Skin epidermis (tissue), 12 donors: ENCODE measurements around the gene OTOF.

Experiments
- H3K27ac ChIP-seq, 21 experiments: fragments of 200-600 bp; sonication (generic) in 11 of 21; one replicate each; pipeline ENCODE4 v1.5.0; 2020; ENCODE audit warnings: mild to moderate bottlenecking in 3 of 21, inconsistent platforms in 2 of 21, moderate library complexity in 2 of 21
- H3K4me3 ChIP-seq, 7 experiments: fragments of 200-600 bp; sonication (generic) in 2 of 7; one replicate each; pipeline ENCODE4 v1.5.0; 2020; ENCODE audit warnings: inconsistent platforms in 2 of 7, mild to moderate bottlenecking in 2 of 7, moderate library complexity in 1 of 7

The OTOF gene

DNA sequence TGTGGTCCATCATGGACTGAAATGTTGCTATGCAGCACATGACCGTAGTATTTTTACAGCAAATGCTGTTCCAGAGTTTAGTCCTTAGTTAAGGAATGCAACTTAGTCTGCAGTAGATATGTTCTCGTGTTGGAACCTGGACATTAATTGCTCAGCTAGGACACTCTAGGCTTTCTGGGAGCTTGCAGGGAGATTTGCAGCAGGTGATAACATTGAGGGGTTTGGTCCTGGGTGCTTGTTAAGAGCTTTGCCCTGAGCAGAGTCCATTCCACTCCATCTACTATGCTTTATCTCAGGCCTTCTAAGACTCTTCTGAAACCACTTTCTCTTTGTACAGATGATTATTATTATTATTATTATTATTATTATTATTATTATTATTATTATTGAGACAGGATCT is 49.1 kb downstream of the OTOF start:
- Histone ChIP-seq H3K27ac (no peak overlapping the region), H3K4me3 (no peak overlapping the region)

DNA sequence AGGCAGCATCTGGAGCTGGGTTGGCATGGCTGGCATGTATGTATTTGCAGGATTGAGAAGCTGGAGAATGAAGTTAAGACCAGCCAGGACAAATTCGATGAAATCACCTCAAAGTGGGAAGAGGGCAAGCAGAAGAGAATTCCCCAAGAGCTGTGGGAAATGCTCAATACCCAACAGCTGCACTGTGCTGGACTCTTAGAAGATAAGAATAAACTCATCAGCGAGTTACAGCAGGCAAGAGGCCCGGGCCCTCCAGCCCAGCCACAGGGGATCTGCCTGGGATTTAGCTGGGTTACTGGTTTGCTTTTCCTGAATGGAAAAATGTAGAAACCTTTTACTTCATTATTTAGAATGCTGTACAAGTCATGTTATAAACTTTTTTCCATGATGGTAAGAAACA is 53.7 kb downstream of the OTOF start:
- no peak overlapping the region for H3K27ac ChIP-seq
- H3K4me3 ChIP-seq: no peak overlapping the region

- Histone ChIP-seq H3K4me3 (no peak overlapping the region), H3K27ac (no peak overlapping the region)
These were observed 54.2 kb downstream of the OTOF start for GRCh38 chr2:26423750-26424149.

DNA sequence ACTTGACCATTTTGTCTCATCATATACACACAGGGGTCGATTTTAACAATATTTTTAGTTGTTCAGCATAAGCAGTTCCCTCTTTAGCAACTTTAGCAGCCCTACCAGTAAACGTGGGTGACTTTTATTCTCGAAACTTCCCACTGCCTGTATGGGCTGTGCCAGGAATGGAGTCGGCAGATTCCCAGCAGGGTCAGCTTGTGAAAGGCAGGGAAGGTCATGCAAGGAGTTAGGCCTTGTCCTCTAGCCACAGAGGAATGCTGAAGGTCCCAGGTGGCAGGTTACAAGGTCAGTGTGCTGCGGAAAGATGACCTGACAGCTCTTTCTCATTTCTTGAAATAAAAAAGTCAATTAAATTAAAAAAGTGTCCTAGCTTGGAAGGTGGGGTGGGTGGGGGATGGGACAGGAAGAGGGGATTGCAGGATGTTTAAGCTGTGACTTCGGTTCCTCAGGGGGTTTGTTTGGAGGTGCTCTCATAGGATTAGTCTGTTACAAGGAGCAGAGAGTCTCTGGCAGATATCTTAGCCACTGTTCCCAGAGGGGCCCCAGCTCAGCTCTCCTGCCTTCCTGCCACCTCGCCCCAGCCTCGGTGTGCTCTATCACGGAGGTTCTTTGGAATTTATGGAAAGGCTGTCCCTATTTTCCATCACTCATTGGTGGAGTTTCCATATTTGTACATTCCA is 54.8 kb downstream of the OTOF start:
- Histone ChIP-seq H3K27ac (no peak overlapping the region), H3K4me3 (no peak overlapping the region)

GRCh38 chr2:26421961-26422360 is 56.0 kb downstream of the OTOF start:
- Histone ChIP-seq H3K27ac (no peak overlapping the region), H3K4me3 (no peak overlapping the region)

- no peak overlapping the region for H3K4me3 ChIP-seq
- no peak overlapping the region for H3K27ac ChIP-seq
These were observed 63.6 kb downstream of the OTOF start for GRCh38 chr2:26414311-26414710.

DNA sequence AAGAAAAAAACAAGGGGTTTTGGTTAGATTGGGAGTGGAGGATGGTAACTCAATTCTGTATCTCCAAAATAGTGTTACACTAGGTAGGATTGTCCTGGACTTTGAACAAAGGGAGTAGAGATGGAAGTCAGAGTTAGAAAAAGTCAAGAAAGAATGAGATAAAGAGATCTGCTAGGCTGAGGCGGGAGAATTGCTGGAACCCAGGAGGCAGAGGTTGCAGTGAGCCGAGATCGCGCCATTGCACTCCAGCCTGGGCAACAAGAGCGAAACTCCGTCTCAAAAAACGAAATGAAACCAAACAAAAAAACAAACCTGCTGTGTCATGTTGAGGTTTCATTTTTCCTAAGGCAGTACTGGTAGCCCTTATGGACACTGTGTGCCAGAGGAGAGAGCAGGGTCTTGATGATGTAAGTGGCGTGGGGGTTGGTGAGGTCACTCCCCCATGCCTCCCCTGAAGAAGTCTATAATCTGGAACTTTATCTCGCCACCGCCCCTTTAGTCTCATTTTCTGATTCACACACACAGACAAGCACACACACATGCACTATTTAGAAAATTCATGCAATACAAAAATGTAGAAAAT is 65.7 kb downstream of the OTOF start:
- H3K27ac ChIP-seq: peak overlapping the region in 4 of 21 experiments; percentile 10 to 59 (median 42)
- peak overlapping the region in 3 of 7 experiments; percentile 6 to 22 (median 7) for H3K4me3 ChIP-seq

- no peak overlapping the region for H3K27ac ChIP-seq
- H3K4me3 ChIP-seq: no peak overlapping the region
These were observed 66.5 kb downstream of the OTOF start for GRCh38 chr2:26411419-26411818.

GRCh38 chr2:26410764-26411243 is 67.1 kb downstream of the OTOF start:
- no peak overlapping the region for H3K4me3 ChIP-seq
- no peak overlapping the region for H3K27ac ChIP-seq

DNA sequence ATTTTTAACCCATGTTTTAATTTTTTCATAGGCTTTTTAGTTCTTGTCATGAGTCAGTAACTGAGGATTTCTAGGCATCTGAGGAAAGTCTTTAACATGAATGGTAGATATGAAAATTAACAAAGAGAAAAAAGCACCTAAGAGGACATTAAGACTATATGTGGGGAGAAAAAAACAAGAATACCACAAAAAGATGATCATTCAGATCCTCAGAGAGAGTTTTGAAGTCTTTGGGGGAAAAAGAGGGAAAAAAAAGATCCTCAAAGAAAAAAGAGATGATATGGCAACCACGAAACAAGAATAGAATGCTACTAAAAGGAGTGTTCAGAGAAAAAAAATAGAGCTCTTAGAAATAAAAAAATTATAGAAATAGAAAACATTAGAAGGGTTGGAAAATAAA is 68.1 kb downstream of the OTOF start:
- H3K4me3 ChIP-seq: no peak overlapping the region
- H3K27ac ChIP-seq: no peak overlapping the region

- Histone ChIP-seq H3K4me3 (no peak overlapping the region), H3K27ac (no peak overlapping the region)
These were observed 70.4 kb downstream of the OTOF start for GRCh38 chr2:26407526-26407925.
